H1 (cell line): ENCODE results near the gene PCCA. TPM values are rescaled to one million over a fixed set of nuclear protein-coding genes. Genes with fewer than 3 reads are reported as not detected.

Source experiments
- CTCF ChIA-PET: fragments of 300-600 bp; sonication (Branson Sonifier 250); formaldehyde crosslinking; loops from one replicate; lab custom pipeline; 2021; ENCODE audit not compliant: partially characterized antibody; lab: Charles Lee
- POLR2A ChIA-PET: fragments of 300-600 bp; sonication (Branson Sonifier 250); formaldehyde crosslinking; loops from one replicate; lab custom pipeline; 2021; ENCODE audit warnings: inconsistent platforms; ENCODE audit not compliant: partially characterized antibody; lab: Charles Lee
- DNase-seq, 2 experiments: peaks; one replicate each; pipeline versions ENCODE4 v3.0.0 to v3.0.0-alpha.2; 2010 to 2022; ENCODE audit warnings: low spot score in 2 of 2, low read depth in 1 of 2, mixed read lengths in 1 of 2
- FAIRE-seq: peaks from 2 replicates; lab custom pipeline; 2011; peaks lifted over from hg19 to GRCh38; lab: Jason Lieb, UNC
- H2AFZ ChIP-seq: 2 replicates; pipeline ENCODE4 v1.8.1; 2012; ENCODE audit warnings: low read length, inconsistent platforms
- H2AK5ac ChIP-seq: 2 replicates; pipeline ENCODE4 v1.6.1; 2013; ENCODE audit warnings: low read depth, low read length
- H2BK120ac ChIP-seq: replicated peaks from 2 replicates; pipeline ENCODE3; 2013; ENCODE audit warnings: low read depth, low read length, inconsistent platforms
- H2BK12ac ChIP-seq: 2 replicates; pipeline ENCODE4 v1.6.1; 2013; ENCODE audit warnings: low read depth, low read length
- H2BK15ac ChIP-seq: 2 replicates; pipeline ENCODE4 v1.6.1; 2013; ENCODE audit warnings: low read length
- H2BK20ac ChIP-seq: 2 replicates; pipeline ENCODE4 v1.6.1; 2013; ENCODE audit warnings: low read length
- H2BK5ac ChIP-seq: 2 replicates; pipeline ENCODE4 v1.6.1; 2013; ENCODE audit warnings: low read depth, low read length
- H3K14ac ChIP-seq: 2 replicates; pipeline ENCODE4 v1.6.1; 2013; ENCODE audit warnings: inconsistent platforms; ENCODE audit not compliant: insufficient read length
- H3K18ac ChIP-seq: 2 replicates; pipeline ENCODE4 v1.6.1; 2013; ENCODE audit warnings: low read length; ENCODE audit errors: extremely low read depth
- H3K23ac ChIP-seq: 2 replicates; pipeline ENCODE4 v1.6.1; 2013; ENCODE audit warnings: inconsistent platforms; ENCODE audit not compliant: insufficient read length
- H3K23me2 ChIP-seq: 2 replicates; pipeline ENCODE4 v1.6.1; 2013; ENCODE audit warnings: low read depth, low read length
- H3K27ac ChIP-seq: 2 replicates; pipeline ENCODE4 v1.6.1; 2011; ENCODE audit warnings: low read depth, low read length, inconsistent platforms
- H3K27me3 ChIP-seq, 4 experiments: replicated peaks in 1 of 4; 1 replicate in 1 of 4; 2 replicates in 3 of 4; pipeline versions ENCODE4 v1.6.1 to v1.8.1; 2011 to 2013; ENCODE audit warnings: low read length in 3 of 4, mild to moderate bottlenecking in 3 of 4, inconsistent platforms in 2 of 4, mixed read lengths in 2 of 4, moderate library complexity in 1 of 4; ENCODE audit not compliant: control insufficient read depth in 3 of 4, insufficient read depth in 3 of 4; ENCODE audit errors: extremely low read depth in 1 of 4
- H3K36me3 ChIP-seq, 4 experiments: 2 replicates each; pipeline versions ENCODE4 v1.6.1 to v1.8.1; 2011 to 2013; ENCODE audit warnings: mild to moderate bottlenecking in 4 of 4, low read length in 3 of 4, moderate library complexity in 2 of 4, control low read depth in 1 of 4, inconsistent platforms in 1 of 4; ENCODE audit not compliant: insufficient read depth in 4 of 4, control insufficient read depth in 2 of 4
- H3K4ac ChIP-seq: replicated peaks from 2 replicates; pipeline ENCODE3; 2013; ENCODE audit warnings: low read length, low read depth, mixed read lengths, inconsistent platforms; ENCODE audit not compliant: insufficient read length
- H3K4me1 ChIP-seq, 4 experiments: replicated peaks in 1 of 4; 1 replicate in 1 of 4; 2 replicates in 3 of 4; pipeline versions ENCODE4 v1.6.1 to v1.8.1; 2011 to 2013; ENCODE audit warnings: low read length in 3 of 4, inconsistent platforms in 2 of 4, mixed read lengths in 1 of 4; ENCODE audit not compliant: insufficient read depth in 4 of 4, control insufficient read depth in 3 of 4
- H3K4me2 ChIP-seq, 2 experiments: 2 replicates each; pipeline versions ENCODE4 v1.6.1 to v1.8.1; 2011 to 2013; ENCODE audit warnings: low read depth in 2 of 2, low read length in 2 of 2, control low read depth in 1 of 2, inconsistent platforms in 1 of 2, mild to moderate bottlenecking in 1 of 2; ENCODE audit not compliant: insufficient read depth in 1 of 2
- H3K4me3 ChIP-seq, 4 experiments: fragments of 200-600, 300-600 bp in 1 of 4; sonication (generic), shearing (Covaris generic), sonication (Bioruptor Twin) in 1 of 4; 2 replicates each; pipeline versions ENCODE4 v1.5.1 to v1.8.1; 2011 to 2016; ENCODE audit warnings: low read length in 4 of 4, low read depth in 3 of 4, control low read depth in 2 of 4, inconsistent platforms in 2 of 4, mild to moderate bottlenecking in 2 of 4, mixed read lengths in 1 of 4, moderate library complexity in 1 of 4; ENCODE audit not compliant: insufficient read depth in 2 of 4; ENCODE audit errors: extremely low read depth in 1 of 4
- H3K56ac ChIP-seq: replicated peaks from 2 replicates; pipeline ENCODE3; 2013; ENCODE audit warnings: low read depth, mild to moderate bottlenecking, mixed read lengths, low read length, inconsistent platforms; ENCODE audit not compliant: insufficient read length
- H3K79me1 ChIP-seq: 2 replicates; pipeline ENCODE4 v1.6.1; 2013; ENCODE audit warnings: low read depth, low read length, control low read depth
- H3K79me2 ChIP-seq, 2 experiments: 2 replicates each; pipeline versions ENCODE4 v1.6.1 to v1.8.1; 2012 to 2013; ENCODE audit warnings: low read length in 2 of 2, mild to moderate bottlenecking in 2 of 2, inconsistent platforms in 1 of 2; ENCODE audit not compliant: insufficient read depth in 2 of 2, control insufficient read depth in 1 of 2
- H3K9ac ChIP-seq, 4 experiments: replicated peaks in 1 of 4; 1 replicate in 1 of 4; 2 replicates in 3 of 4; pipeline versions ENCODE4 v1.6.1 to v1.8.1; 2011 to 2013; ENCODE audit warnings: low read depth in 3 of 4, low read length in 3 of 4, control low read depth in 2 of 4, mild to moderate bottlenecking in 2 of 4, moderate library complexity in 2 of 4, inconsistent platforms in 1 of 4; ENCODE audit errors: extremely low read depth in 1 of 4
- H3K9me3 ChIP-seq, 2 experiments: 2 replicates each; pipeline versions ENCODE4 v1.6.1 to v1.8.1; 2012 to 2013; ENCODE audit warnings: mild to moderate bottlenecking in 2 of 2, moderate library complexity in 2 of 2, control low read depth in 1 of 2, inconsistent platforms in 1 of 2, low read depth in 1 of 2, low read length in 1 of 2, mixed read lengths in 1 of 2; ENCODE audit not compliant: insufficient read depth in 2 of 2
- H4K20me1 ChIP-seq, 2 experiments: replicated peaks in 1 of 2; 2 replicates each; pipeline versions ENCODE3 to v1.8.1; 2011 to 2013; ENCODE audit warnings: inconsistent platforms in 2 of 2, low read length in 2 of 2, mild to moderate bottlenecking in 1 of 2; ENCODE audit not compliant: insufficient read depth in 2 of 2, control insufficient read depth in 1 of 2
- H4K5ac ChIP-seq: 2 replicates; pipeline ENCODE4 v1.6.1; 2013; ENCODE audit warnings: low read length, low read depth, mixed read lengths, inconsistent platforms; ENCODE audit not compliant: insufficient read length
- H4K8ac ChIP-seq: 2 replicates; pipeline ENCODE4 v1.8.0; 2013; ENCODE audit warnings: mild to moderate bottlenecking, moderate library complexity, low read length, inconsistent platforms; ENCODE audit not compliant: insufficient read depth; ENCODE audit errors: extremely low read depth
- H4K91ac ChIP-seq: replicated peaks from 2 replicates; pipeline ENCODE3; 2013; ENCODE audit warnings: low read length, mixed read lengths, inconsistent platforms; ENCODE audit not compliant: insufficient read length
- BRCA1 ChIP-seq: IDR thresholded peaks from 2 replicates; pipeline ENCODE4 v1.6.1; 2012; ENCODE audit warnings: low read depth, low read length, improper control_type of control experiment
- CEBPB ChIP-seq: IDR thresholded peaks from 2 replicates; pipeline ENCODE4 v1.6.1; 2012; ENCODE audit warnings: low read depth, low read length
- CHD1 ChIP-seq: IDR thresholded peaks from 2 replicates; pipeline ENCODE4 v1.6.1; 2012; ENCODE audit warnings: low read depth, low read length, improper control_type of control experiment
- CREB1 ChIP-seq: IDR thresholded peaks from 2 replicates; pipeline ENCODE4 v1.6.1; 2012; ENCODE audit warnings: inconsistent platforms
- EGR1 ChIP-seq: IDR thresholded peaks from 2 replicates; pipeline ENCODE4 v1.6.1; 2011; ENCODE audit warnings: low read depth, low read length, borderline replicate concordance
- FOSL1 ChIP-seq: IDR thresholded peaks from 2 replicates; pipeline ENCODE4 v1.6.1; 2011; ENCODE audit warnings: mild to moderate bottlenecking, low read depth, low read length, moderate library complexity; ENCODE audit not compliant: insufficient read depth
- HDAC6 ChIP-seq: IDR thresholded peaks from one replicate; pipeline ENCODE4 v1.7.1; 2012; ENCODE audit warnings: low read depth, mild to moderate bottlenecking, inconsistent platforms, low read length, moderate library complexity
- MAX ChIP-seq: IDR thresholded peaks from 2 replicates; pipeline ENCODE4 v1.6.1; 2012; ENCODE audit warnings: inconsistent platforms
- NANOG ChIP-seq: IDR thresholded peaks from 2 replicates; pipeline ENCODE4 v1.6.1; 2011; ENCODE audit warnings: low read length, low read depth, mild to moderate bottlenecking, inconsistent platforms; ENCODE audit not compliant: insufficient read depth, poor library complexity, severe bottlenecking
- SP1 ChIP-seq: IDR thresholded peaks from 2 replicates; pipeline ENCODE4 v1.6.1; 2011; ENCODE audit warnings: low read depth, low read length
- TCF12 ChIP-seq: IDR thresholded peaks from 2 replicates; pipeline ENCODE4 v1.6.1; 2011; ENCODE audit warnings: low read depth, mild to moderate bottlenecking, low read length
- WGBS, 2 experiments: shearing (Covaris generic) in 1 of 2; methylation state at CpG; one replicate each; pipeline versions ENCODE4 v1.1.6 to v1.1.7; 2013 to 2015; ENCODE audit warnings: low lambda C conversion rate in 2 of 2, mixed read lengths in 2 of 2, inconsistent platforms in 1 of 2, low coverage in 1 of 2, missing lambda C conversion rate in 1 of 2; ENCODE audit not compliant: insufficient replicate concordance in 2 of 2, insufficient coverage in 1 of 2, insufficient read length in 1 of 2; ENCODE audit errors: extremely low coverage in 1 of 2, missing lambda C conversion rate in 1 of 2; 5-methylcytosine and 5-hydroxymethylcytosine counted together
- polyA plus RNA-seq, 7 experiments: library from polyadenylated mRNA; depleted of rRNA in 3 of 7; stranded (reverse) in 5 of 7; unstranded in 2 of 7; fragments of >200 nt in 5 of 7; fragments of 200-250 nt in 2 of 7; gene quantifications; 1 replicate in 5 of 7; 2 replicates in 1 of 7; 4 replicates in 1 of 7; pipeline versions ENCODE4 v1.2.1 to v1.2.3, GENCODE V29; 2011 to 2013; ENCODE audit warnings: missing spikeins in 2 of 7, mixed read lengths in 2 of 7
- total RNA-seq: library from RNA; stranded (reverse); fragmentation: NEBNext Ultra II Directional; extraction: Animal tissue kit (Norgen Biotek cat#: 25700); gene quantifications from 2 replicates; pipeline ENCODE4 v1.2.1, GENCODE V29; 2021

PCCA gene
- total and polyA plus RNA-seq, 2 of the 8 experiments (the other 6 are each of a cell fraction or from before 2014, with no cell fraction given) = 18.4 to 49.8 TPM

GRCh38 chr13:100339411-100339940 lies 250.6 kb downstream of the PCCA start:
- ChIA-PET POLR2A (interaction anchor here (0.7 kb wide), 1 partner anchor 11 kb away, joined by 3 read pairs; no protein-coding TSS in a partner anchor), CTCF (no interaction called here)
- Histone ChIP-seq H2AK5ac (no peak overlapping the region), H3K4me3 (no peak overlapping the region), H3K4me1 (peaks cover 0 to 2% (median under 1%) of the 10 kb centered on the region in 4 experiments; a peak in 5 of 7 replicates), H3K23me2 (no peaks in the 10 kb centered on the region), H4K91ac (no peak overlapping the region), H4K5ac (no peak overlapping the region), H2BK20ac (no peak overlapping the region), H2BK15ac (no peak overlapping the region), H3K36me3 (peaks cover 0 to 8% (median 0%) of the 10 kb centered on the region in 4 experiments; a peak in 4 of 8 replicates), H2AFZ (no peak overlapping the region), H3K56ac (no peak overlapping the region), H3K9me3 (no peaks in the 10 kb centered on the region), H3K27ac (no peak overlapping the region), H3K4ac (no peak overlapping the region), H2BK5ac (no peak overlapping the region), H3K9ac (no peak overlapping the region), H2BK120ac (no peak overlapping the region), H3K79me2 (no peaks in the 10 kb centered on the region), H3K14ac (no peak overlapping the region), H2BK12ac (no peak overlapping the region), H3K18ac (no peak overlapping the region), H3K23ac (no peak overlapping the region), H3K27me3 (no peaks in the 10 kb centered on the region), H3K79me1 (no peaks in the 10 kb centered on the region), H4K20me1 (no peaks in the 10 kb centered on the region), H4K8ac (no peak overlapping the region), H3K4me2 (no peak overlapping the region)
- FAIRE-seq (no peak), DNase-seq (no peak)
- TF ChIP-seq MAX = no peak
- TF ChIP-seq HDAC6 = no peak
- no peak for TF ChIP-seq NANOG
- TF ChIP-seq BRCA1 = no peak
- no peak for TF ChIP-seq CREB1
- TF ChIP-seq TCF12 = no peak
- TF ChIP-seq CHD1 = no peak
- TF ChIP-seq EGR1 = no peak
- TF ChIP-seq FOSL1 = no peak
- TF ChIP-seq CEBPB = no peak
- no peak for TF ChIP-seq SP1
- WGBS, 2 experiments = 94% methylated on average over 8 of the region's 8 CpGs; no CpG with 5 or more reads in 1 of the 2 experiments
